DOHH2 (cell line): ENCODE results near the gene PCP4.

ENCODE experiments used
- CTCF ChIP-seq: fragments of 200-600 bp; sonication (generic); IDR thresholded peaks from one replicate; pipeline ENCODE4 v1.5.1; 2014; ENCODE audit warnings: antibody characterized with exemption, mild to moderate bottlenecking, low read depth, low read length; ENCODE audit not compliant: poor library complexity, severe bottlenecking
- EZH2phosphoT487 ChIP-seq: fragments of 200-600 bp; sonication (generic); IDR thresholded peaks from 2 replicates; pipeline ENCODE4 v1.6.1; 2017; ENCODE audit warnings: borderline replicate concordance, mild to moderate bottlenecking, antibody characterized with exemption, low read length, moderate library complexity, mixed read lengths

- no peak for TF ChIP-seq CTCF
- TF ChIP-seq EZH2phosphoT487 = no peak
Observed at GRCh38 chr21:39904457-39904856, 37.2 kb downstream of the PCP4 start.
